DOHH2 (cell line): ENCODE results near the gene SRGAP1.

Source experiments
- H3F3A ChIP-seq: fragments of 200-600 bp; sonication (generic), shearing (Covaris generic); 2 replicates; pipeline ENCODE4 v1.6.0; 2016; ENCODE audit warnings: antibody characterized with exemption, mild to moderate bottlenecking; ENCODE audit not compliant: control insufficient read depth, insufficient read depth
- H3K27ac ChIP-seq: fragments of 200-600 bp; sonication (generic); 2 replicates; pipeline ENCODE4 v1.5.1; 2014; ENCODE audit warnings: low read depth, mild to moderate bottlenecking, low read length, moderate library complexity
- H3K27me3 ChIP-seq: fragments of 200-600 bp; sonication (generic); 2 replicates; pipeline ENCODE4 v1.6.1; 2014; ENCODE audit warnings: mild to moderate bottlenecking, low read length, mixed read lengths; ENCODE audit not compliant: control insufficient read depth
- H3K36me3 ChIP-seq: fragments of 200-600 bp; sonication (generic); 2 replicates; pipeline ENCODE4 v1.6.1; 2014; ENCODE audit warnings: mild to moderate bottlenecking, low read length, moderate library complexity, mixed read lengths; ENCODE audit not compliant: control insufficient read depth
- H3K4me1 ChIP-seq: fragments of 200-600 bp; sonication (generic); 2 replicates; pipeline ENCODE4 v1.6.1; 2014; ENCODE audit warnings: mild to moderate bottlenecking, low read length, mixed read lengths; ENCODE audit not compliant: control insufficient read depth
- H3K4me2 ChIP-seq: fragments of 200-600 bp; sonication (generic); 2 replicates; pipeline ENCODE4 v1.6.0; 2014; ENCODE audit warnings: mild to moderate bottlenecking, low read length, moderate library complexity
- H3K4me3 ChIP-seq: fragments of 200-600 bp; sonication (generic); 2 replicates; pipeline ENCODE4 v1.5.1; 2014; ENCODE audit warnings: mild to moderate bottlenecking, low read length, mixed read lengths
- H3K79me2 ChIP-seq: fragments of 200-600 bp; sonication (generic); 2 replicates; pipeline ENCODE4 v1.6.1; 2014; ENCODE audit warnings: mild to moderate bottlenecking, low read length, mixed read lengths; ENCODE audit not compliant: control insufficient read depth
- H3K9me2 ChIP-seq: fragments of 200-600 bp; sonication (generic); replicated peaks from 2 replicates; pipeline ENCODE4 v1.6.1; 2014; ENCODE audit warnings: mild to moderate bottlenecking, low read length, mixed read lengths; ENCODE audit not compliant: control insufficient read depth
- H3K9me3 ChIP-seq: fragments of 200-600 bp; sonication (generic); 2 replicates; pipeline ENCODE4 v1.6.1; 2014; ENCODE audit warnings: antibody characterized with exemption, low read length, mixed read lengths; ENCODE audit not compliant: control insufficient read depth, insufficient read depth
- H4K20me1 ChIP-seq: fragments of 200-600 bp; sonication (generic); 2 replicates; pipeline ENCODE4 v1.6.0; 2014; ENCODE audit warnings: low read depth, mild to moderate bottlenecking, antibody characterized with exemption, low read length, moderate library complexity; ENCODE audit not compliant: control insufficient read depth, insufficient read depth
- CTCF ChIP-seq: fragments of 200-600 bp; sonication (generic); IDR thresholded peaks from one replicate; pipeline ENCODE4 v1.5.1; 2014; ENCODE audit warnings: antibody characterized with exemption, mild to moderate bottlenecking, low read depth, low read length; ENCODE audit not compliant: poor library complexity, severe bottlenecking
- EZH2phosphoT487 ChIP-seq: fragments of 200-600 bp; sonication (generic); IDR thresholded peaks from 2 replicates; pipeline ENCODE4 v1.6.1; 2017; ENCODE audit warnings: borderline replicate concordance, mild to moderate bottlenecking, antibody characterized with exemption, low read length, moderate library complexity, mixed read lengths

SRGAP1 gene

GRCh38 chr12:63898764-63899337, 54.4 kb downstream of the SRGAP1 start:
- H3K4me2 ChIP-seq, result no peak overlapping the region
- H3K27ac ChIP-seq, result no peak overlapping the region
- H3K9me2 ChIP-seq, result no peaks in the 10 kb centered on the region
- no peaks in the 10 kb centered on the region for H3K79me2 ChIP-seq
- no peaks in the 10 kb centered on the region for H3K9me3 ChIP-seq
- H3K36me3 ChIP-seq, result no peaks in the 10 kb centered on the region
- H3K4me1 ChIP-seq, result no peaks in the 10 kb centered on the region
- H3K27me3 ChIP-seq, result peaks cover 4% of the 10 kb centered on the region
- H3F3A ChIP-seq, result no peaks in the 10 kb centered on the region
- H3K4me3 ChIP-seq, result no peak overlapping the region
- H4K20me1 ChIP-seq, result no peaks in the 10 kb centered on the region
- TF ChIP-seq EZH2phosphoT487 (no peak), CTCF (no peak)

- H3K4me1 ChIP-seq, result no peaks in the 10 kb centered on the region
- TF ChIP-seq CTCF (no peak), EZH2phosphoT487 (no peak)
- H3F3A ChIP-seq, result no peaks in the 10 kb centered on the region
- H3K4me3 ChIP-seq, result no peak overlapping the region
- H3K9me3 ChIP-seq, result no peaks in the 10 kb centered on the region
- no peak overlapping the region for H3K27ac ChIP-seq
- H3K4me2 ChIP-seq, result no peak overlapping the region
- no peaks in the 10 kb centered on the region for H3K9me2 ChIP-seq
- no peaks in the 10 kb centered on the region for H3K36me3 ChIP-seq
- H4K20me1 ChIP-seq, result no peaks in the 10 kb centered on the region
- H3K27me3 ChIP-seq, result peaks cover 4% of the 10 kb centered on the region
- H3K79me2 ChIP-seq, result no peaks in the 10 kb centered on the region
These were observed 54.9 kb downstream of the SRGAP1 start for GRCh38 chr12:63899396-63899795.

- no peak for TF ChIP-seq CTCF
- H4K20me1 ChIP-seq, result no peaks in the 10 kb centered on the region
- no peaks in the 10 kb centered on the region for H3K9me2 ChIP-seq
- H3K36me3 ChIP-seq, result no peaks in the 10 kb centered on the region
- peaks cover 4% of the 10 kb centered on the region for H3K27me3 ChIP-seq
- no peak overlapping the region for H3K4me3 ChIP-seq
- H3K4me2 ChIP-seq, result no peak overlapping the region
- H3K27ac ChIP-seq, result no peak overlapping the region
- no peaks in the 10 kb centered on the region for H3F3A ChIP-seq
- no peaks in the 10 kb centered on the region for H3K79me2 ChIP-seq
- no peaks in the 10 kb centered on the region for H3K4me1 ChIP-seq
- no peaks in the 10 kb centered on the region for H3K9me3 ChIP-seq
These were observed 56.7 kb downstream of the SRGAP1 start for GRCh38 chr12:63900922-63901793.
